ENCODE measurements around the gene TGOLN2.
"Not testable (repeated sequence)": the region's sequence is repeated elsewhere in the genome, so short reads cannot be mapped to it uniquely, and the experiment has no call there.

DNA sequence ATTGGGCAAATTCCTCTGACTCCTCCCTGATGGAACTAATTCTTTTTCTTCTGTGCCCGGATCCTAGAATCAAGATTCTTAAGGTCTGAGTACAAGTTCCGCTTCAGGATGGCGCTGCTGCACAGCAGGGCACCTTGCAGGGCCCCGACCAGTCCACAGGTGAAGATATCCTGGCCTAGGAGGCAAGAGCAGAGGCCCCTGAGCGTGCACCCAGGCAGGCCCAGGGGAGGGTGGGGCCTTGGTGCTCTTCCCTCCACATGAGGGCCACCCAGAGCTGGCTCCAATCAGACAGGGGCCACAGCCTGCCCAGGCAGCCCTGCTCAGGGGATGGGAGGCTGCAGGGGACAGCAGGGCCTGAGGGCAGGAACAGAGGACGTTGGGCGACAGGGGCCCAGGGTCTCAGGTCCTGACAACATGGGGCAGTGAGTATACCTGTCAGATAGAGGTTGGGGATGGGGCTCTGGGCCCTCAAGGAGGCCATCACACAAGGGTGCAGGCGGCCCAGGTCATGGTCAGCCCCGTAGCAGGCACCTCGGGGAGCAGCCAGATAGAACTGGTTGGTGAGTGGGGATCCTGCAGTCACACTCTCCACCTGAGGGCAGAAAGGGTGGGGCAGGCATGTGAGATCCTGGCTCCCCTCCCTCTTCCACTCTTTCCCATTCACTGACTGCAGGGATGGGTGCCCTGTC lies 15.6 kb upstream of the TGOLN2 start:
- not testable (repeated sequence) for TF ChIP-seq POLR2A (IDR thresholded peaks at IDR 0.05; ENCODE audit: low read depth); EP300 (IDR thresholded peaks at IDR 0.05)
